RCC 7860 (cell line): ENCODE data around the gene CPHXL2.

Source experiments
- DNase-seq: peaks from one replicate; pipeline ENCODE4 v3.0.0-alpha.2; 2015; ENCODE audit warnings: low spot score
- FAIRE-seq: peaks from 2 replicates; lab custom pipeline; 2012; peaks lifted over from hg19 to GRCh38; lab: Jason Lieb, UNC

Gene CPHXL2

DNA sequence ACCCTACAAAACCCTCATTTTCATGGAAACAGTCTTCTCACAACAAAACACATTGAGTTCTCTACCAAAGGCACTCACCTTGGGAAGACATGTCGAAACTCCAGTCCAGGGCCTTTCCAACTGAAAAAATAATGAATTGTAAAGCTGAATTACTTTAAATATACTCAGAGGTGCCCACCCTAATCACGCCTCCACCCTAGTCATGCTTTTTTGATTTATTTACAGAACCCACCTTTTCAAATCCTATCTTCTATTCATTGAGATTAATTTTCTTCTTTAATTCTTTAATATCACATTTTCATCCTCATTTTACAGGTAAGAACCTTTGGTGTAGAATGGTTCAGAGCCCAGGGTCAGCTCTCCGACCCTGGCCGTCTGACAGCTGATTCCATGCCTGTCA is at the start of gene CPHXL2:
Gene CPHXL2, minus strand, starts transcription at position 101 of the 400 bp plus-strand sequence. Its CDS starts 10 bp downstream, at position 91.
- no peak for FAIRE-seq
- DNase-seq = no peak

- DNase-seq (no peak), FAIRE-seq (no peak)
These were observed 49.6 kb upstream of the CPHXL2 start, which contains the start of gene CPHXL for GRCh38 chr16:75726390-75726789. TSS of gene CPHXL (minus strand) at chr16:75726490. CDS start at chr16:75726442, 48 bp downstream.

DNA sequence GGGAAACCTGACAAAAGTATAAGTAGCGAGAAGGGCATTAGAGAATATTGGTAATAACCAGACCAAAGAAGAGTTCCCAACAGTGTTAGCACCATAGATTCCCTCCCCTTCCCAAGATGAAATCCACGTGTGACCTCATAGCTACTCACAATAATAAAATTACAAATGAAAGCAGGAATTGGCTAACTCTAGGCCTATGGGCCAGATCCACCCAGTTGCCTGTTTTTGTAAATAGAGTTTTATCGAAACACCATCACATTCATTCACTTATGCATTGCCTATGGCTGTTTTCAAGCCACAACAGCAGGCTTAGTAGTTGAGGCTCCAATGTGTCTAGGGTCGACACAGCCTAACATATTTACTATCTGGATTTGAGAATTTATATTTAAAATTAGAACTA is 41.6 kb upstream of the CPHXL2 start:
- DNase-seq (no peak), FAIRE-seq (no peak)

GRCh38 chr16:75714661-75715060 is 37.9 kb upstream of the CPHXL2 start:
- DNase-seq = no peak
- no peak for FAIRE-seq

GRCh38 chr16:75710344-75710743 is 33.5 kb upstream of the CPHXL2 start:
- DNase-seq = no peak
- no peak for FAIRE-seq

DNA sequence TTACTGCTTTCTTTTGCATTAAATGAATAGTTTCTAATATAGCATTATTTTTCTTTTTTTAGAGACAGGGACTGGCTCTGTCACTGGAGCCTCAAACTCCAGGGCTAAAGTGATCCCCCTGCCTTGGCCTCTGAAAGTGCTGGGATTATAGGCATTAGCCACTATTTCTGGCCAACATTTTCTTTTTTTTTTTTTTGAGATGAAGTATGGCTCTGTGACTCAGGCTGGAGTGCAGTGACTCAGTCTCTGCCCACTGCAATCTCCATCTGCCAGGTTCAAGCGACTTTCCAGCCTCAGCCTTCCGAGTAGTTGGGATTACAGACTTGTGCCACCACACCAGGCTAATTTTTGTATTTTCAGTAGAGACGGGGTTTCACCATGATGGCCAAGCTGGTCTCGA is 26.5 kb upstream of the CPHXL2 start:
- DNase-seq (no peak), FAIRE-seq (no peak)

- no peak for DNase-seq
- FAIRE-seq = no peak
These were observed 25.4 kb upstream of the CPHXL2 start for GRCh38 chr16:75702242-75702641.

GRCh38 chr16:75701361-75701760 is 24.6 kb upstream of the CPHXL2 start, which contains the start of gene DUXB:
TSS of gene DUXB (minus strand) at chr16:75701461. CDS start at chr16:75701418, 43 bp downstream.
- FAIRE-seq (no peak), DNase-seq (no peak)

GRCh38 chr16:75697571-75697970 is 20.8 kb upstream of the CPHXL2 start:
- no peak for FAIRE-seq
- no peak for DNase-seq

- FAIRE-seq (no peak), DNase-seq (no peak)
These were observed 18.9 kb upstream of the CPHXL2 start for GRCh38 chr16:75695708-75696107.

DNA sequence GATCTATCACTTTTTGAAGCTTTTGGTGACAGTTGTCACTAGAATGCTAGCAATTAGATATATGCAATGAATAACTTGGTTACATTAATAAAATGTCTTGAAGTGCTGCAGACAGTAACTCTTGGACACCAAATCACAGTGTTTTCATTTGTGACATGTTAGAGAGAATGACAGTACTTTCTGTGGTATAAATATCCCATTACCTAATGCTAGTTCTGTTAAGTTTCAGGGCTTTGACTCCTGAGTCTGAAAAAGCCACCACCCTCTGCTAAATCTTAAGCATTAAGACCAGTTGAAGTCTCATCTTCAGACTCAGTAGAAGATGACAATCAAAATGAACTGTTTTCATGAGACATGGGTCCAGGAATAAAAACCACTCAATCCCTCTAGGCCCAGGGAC is 10.6 kb upstream of the CPHXL2 start:
- FAIRE-seq = no peak
- no peak for DNase-seq

- DNase-seq = no peak
These were observed 5.5 kb upstream of the CPHXL2 start for GRCh38 chr16:75682308-75682707.

GRCh38 chr16:75679366-75679765 is 2.6 kb upstream of the CPHXL2 start:
- FAIRE-seq (no peak), DNase-seq (no peak)

More at GRCh38 chr16:75682308-75682707, 5.5 kb upstream of the CPHXL2 start:
- no peak for FAIRE-seq

GRCh38 chr16:75667503-75667902 is 9.3 kb downstream of the CPHXL2 start:
- no peak for FAIRE-seq
- DNase-seq = no peak

DNA sequence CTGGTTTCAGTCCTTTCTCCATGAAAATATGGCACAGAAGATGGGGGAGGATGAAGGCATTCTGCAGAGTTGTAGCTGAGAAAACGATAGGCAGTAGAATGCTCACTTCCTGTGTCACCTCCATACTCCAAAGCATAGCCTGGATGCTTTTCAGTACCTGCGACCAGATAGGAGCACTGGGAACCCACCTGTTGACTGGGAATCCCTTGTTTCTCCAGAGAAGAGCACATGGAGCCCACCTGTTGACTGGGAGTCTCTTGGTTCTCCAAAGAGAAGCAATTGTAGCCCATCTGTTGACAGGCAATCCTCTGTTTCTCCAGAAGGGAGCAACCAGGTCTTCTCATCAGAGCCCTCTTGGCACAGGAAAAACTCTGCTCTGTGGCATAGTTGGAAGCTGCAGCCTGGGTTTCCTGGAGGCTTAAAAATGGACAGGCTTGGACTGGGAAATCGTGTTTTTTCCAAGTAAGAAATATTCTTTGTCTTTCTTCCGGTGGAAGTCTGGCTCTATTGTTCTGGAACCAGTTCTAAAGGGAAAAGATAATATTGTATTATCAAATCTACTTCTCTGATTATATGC is 16.0 kb downstream of the CPHXL2 start:
- DNase-seq = no peak
- no peak for FAIRE-seq

DNA sequence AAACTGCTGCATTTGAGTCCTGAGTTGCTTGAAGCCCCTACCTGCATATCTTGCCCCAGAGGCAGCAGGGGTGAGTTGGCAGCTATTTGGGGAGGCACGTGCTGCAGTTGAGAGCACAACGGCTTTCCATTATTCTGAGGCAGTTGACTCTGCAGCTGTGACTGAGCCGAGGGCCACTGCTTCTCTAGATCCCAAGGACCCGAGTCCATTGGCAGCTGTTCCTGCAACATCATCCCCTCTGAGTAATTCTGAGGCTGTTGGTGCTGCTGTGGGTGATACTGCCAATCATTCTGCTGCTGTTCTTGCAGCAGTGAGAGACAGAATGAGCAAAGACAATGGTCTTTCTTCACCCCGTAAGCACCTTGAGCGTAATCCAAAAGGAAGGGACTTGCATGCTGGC is 16.5 kb downstream of the CPHXL2 start:
- DNase-seq (no peak), FAIRE-seq (no peak)

GRCh38 chr16:75658175-75658574 is 18.6 kb downstream of the CPHXL2 start:
- FAIRE-seq = no peak
- no peak for DNase-seq

GRCh38 chr16:75653922-75654321 is 22.9 kb downstream of the CPHXL2 start:
- DNase-seq (no peak), FAIRE-seq (no peak)

DNA sequence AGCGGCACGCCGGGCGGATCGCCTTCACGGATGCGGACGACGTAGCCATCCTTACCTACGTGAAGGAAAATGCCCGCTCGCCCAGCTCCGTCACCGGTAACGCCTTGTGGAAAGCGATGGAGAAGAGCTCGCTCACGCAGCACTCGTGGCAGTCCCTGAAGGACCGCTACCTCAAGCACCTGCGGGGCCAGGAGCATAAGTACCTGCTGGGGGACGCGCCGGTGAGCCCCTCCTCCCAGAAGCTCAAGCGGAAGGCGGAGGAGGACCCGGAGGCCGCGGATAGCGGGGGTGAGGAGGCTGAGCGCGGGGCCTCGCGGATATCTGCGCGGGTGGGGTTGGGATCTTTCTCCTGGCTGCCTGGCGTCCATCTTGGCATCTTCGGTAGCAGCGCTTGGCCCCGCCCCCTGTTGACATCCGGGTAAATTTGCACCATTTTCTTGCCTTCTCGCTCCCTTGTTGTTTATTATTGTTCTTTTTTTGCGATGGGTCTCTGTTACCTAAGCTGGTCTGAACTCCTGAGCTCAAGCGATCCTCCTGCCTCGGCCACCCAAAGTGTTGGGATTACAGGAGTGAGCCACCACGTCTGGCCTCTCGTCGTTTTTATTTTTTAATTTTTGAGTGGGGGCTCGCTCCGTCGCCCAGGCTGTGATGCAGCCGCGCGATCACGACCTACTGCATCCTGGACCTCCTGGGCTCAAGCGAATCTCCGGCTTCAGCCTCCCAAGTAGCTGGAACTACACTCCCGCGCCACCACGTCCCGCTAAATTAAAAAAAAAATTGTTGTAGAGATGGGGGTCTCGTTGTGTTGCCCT is 28.3 kb downstream of the CPHXL2 start:
- no peak for FAIRE-seq

DNA sequence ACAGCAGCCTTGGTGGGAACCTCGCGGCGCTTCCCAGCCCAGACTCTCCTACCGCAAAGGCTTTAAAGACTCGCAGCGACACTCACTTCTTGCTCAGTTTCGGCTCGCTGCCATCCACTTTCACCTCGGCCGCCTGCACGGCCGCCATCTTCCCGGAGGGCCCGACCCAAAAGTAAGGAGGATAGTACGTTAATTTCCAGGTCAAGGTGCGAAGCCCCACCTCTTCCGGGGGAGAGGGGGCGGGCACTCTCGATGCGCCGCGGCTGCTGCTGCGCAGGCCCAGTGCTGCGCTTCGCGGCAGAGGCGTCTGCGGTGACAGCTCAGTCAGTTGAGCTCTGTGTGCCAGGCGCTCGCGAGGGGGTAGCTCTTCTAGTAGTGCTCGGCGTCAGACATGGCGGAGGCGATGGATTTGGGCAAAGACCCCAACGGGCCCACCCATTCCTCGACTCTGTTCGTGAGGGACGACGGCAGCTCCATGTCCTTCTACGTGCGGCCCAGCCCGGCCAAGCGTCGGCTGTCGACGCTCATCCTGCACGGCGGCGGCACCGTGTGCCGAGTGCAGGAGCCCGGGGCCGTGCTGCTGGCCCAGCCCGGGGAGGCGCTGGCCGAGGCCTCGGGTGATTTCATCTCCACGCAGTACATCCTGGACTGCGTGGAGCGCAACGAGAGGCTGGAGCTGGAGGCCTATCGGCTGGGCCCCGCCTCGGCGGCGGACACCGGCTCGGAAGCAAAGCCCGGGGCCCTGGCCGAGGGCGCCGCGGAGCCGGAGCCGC is 29.1 kb downstream of the CPHXL2 start, which contains the start of the genes KARS1 and TERF2IP:
Gene KARS1, minus strand, starts transcription at position 174 of the 773 bp plus-strand sequence. Its CDS starts 26 bp downstream, at position 148.
Gene TERF2IP, plus strand, starts transcription at position 282 of the 773 bp plus-strand sequence. Its CDS starts 110 bp downstream, at position 392.
- FAIRE-seq (peak; percentile 36), DNase-seq (peak; percentile 85)

More for the DNA sequence above, 28.3 kb downstream of the CPHXL2 start:
- DNase-seq = peak; percentile 35

- FAIRE-seq = no peak
- no peak for DNase-seq
These were observed 29.7 kb downstream of the CPHXL2 start for GRCh38 chr16:75647112-75647491.
